ENCODE results near the gene GALNT9.
"Not testable (repeated sequence)": the region's sequence is repeated elsewhere in the genome, so short reads cannot be mapped to it uniquely, and the experiment has no call there.

Gene GALNT9

DNA sequence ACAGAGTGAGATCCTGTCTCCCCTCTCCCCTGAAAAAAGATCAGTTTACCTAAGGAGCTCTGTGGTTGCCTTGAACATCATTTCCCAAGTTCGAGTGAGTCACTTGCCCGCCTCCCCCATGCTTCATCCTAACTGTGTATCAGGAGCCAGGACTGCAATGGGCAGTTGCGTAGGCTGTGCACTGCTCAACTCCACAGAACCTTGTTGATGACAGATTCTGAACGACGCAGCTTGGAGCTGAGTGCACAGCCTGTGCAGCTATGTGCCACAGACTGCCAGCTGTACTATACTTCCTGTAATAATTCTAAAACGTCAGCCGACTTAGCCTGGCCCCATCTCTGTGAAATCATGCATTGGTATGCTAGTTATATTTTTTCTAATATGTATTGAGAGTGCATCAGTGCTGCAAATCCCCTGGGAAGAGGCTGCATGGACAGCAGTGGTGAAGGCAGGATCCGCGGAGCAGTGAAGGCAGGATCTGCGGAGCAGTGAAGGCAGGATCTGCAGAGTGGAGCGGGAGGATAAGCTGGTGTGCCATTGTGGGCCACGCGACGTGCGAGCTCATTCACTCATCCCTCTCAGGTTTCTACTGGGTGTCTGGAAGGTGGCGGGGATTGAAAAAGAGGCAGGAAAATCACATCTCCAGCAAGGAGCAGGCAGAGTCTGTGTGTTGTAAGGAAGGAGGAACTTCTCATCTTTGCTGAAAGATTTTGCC is 80.8 kb downstream of the GALNT9 start:
- no peak for DNase-seq (ENCODE audit: low read depth)

DNA sequence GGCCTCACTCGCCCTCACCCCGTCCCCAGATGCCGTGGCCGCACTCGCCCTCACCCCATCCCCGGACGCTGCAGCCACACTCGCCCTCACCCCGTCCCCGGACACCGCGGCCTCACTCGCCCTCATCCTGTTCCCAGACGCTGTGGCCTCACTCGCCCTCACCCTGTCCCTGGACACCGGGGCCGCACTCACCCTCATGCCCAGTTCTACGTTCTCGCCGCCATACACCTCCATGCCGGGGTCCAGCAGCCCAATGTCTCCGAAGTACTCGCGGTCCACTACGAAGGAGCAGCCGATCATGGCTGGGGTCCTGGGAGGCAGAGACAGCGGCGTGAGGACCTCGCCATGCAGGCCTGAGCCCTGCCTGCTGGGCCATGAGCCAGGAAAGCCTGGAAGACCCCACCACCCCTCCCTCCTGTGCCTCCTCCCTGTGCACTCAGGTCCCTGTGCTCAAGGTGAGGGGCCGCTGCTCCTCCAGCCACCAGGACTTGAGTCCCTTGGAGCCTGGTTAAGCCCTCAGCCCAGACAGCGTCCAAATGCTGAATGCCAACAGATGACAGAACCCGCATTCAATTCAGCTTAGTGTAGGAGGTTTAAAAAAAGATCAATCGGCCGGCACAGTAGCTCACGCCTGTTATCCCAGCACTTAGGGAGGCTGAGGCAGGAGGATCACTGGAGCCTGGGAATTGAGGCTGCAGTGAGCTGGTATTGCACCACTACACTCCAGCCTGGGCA is 81.5 kb downstream of the GALNT9 start:
- no peak for DNase-seq (ENCODE audit: low read depth)

DNA sequence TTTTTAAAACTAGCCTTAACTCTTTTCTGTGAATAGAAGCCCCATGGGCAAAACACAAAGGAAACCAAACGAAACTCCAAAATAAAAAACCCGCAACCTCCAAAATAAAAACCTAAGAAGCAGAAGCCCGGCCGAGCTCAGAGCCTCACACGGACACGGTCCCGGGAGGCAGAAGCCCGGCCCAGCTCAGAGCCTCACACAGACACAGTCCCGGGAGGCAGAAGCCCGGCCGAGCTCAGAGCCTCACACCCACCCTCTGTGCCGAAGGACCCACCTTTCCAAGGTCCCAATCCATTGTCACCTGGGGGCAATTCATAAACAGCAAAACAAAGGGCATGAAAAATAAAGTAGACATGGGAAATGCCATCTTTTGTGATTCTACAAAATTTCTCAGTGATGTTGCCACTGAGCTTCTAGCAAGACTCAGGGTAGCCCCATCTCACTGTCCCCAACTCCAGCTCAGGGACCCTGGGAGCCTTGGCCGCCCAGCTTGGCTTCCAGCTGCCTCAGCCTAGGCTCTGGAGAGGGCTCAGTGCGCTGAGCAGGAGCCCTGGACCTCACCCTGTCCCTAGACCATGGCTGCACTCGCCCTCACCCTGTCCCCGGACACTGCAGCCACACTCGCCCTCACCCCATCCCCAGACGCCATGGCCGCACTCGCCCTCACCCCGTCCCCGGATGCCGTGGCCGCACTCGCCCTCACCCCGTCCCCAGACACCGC is 82.2 kb downstream of the GALNT9 start:
- DNase-seq (ENCODE audit: low read depth), result no peak

DNA sequence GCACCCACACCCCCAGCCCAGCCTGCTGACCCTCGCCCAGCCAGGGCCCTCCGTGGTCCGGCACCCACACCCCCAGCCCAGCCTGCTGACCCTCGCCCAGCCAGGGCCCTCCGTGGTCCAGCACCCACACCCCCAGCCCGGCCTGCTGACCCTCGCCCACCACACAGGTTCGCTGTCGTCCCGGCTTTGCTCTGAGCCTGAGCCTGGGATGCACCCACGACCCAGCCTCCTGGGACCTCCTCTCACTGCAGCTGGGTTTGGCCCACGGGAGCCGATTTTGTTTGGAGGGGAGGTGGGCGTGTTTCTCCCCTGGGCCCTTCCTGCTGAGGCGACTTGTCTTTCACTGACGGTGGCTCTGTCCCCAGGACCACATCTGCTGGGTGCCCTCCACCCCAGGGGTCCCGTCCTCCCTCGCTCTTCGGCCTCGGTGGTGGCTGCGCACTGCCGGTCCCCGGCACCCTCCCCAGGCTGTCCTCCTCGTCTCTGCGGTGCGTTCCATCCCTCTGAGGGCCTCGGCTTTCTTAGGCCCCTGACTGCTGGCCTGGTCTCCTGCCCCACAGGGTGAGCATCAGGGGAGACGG is 83.8 kb downstream of the GALNT9 start:
- DNase-seq (ENCODE audit: low read depth), result no peak

DNA sequence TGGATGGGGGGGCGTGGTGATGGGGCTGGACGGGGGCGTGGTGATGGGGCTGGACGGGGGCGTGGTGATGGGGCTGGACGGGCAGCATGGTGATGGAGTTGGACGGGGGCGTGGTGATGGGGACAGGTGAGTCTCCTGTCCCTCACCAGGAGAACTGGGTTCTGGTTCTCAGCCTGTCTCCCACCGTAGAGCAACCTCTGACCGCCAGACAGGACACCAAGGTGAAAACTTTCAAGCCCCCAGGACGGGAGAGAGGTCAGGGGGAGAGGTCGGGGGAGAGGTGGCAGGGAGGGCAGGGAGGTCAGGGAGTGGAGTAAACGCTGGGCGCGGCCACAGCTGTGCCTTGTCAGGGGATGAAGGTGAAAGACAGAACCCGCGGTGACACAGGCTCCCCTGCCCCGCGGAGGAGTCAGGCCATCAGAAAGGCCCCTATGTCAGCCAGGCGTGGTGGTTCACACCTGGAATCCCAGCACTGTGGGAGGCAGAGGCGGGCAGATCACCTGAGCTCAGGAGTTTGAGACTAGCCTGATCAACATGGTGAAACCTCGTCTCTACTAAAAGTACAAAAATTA is 84.6 kb downstream of the GALNT9 start:
- DNase-seq (ENCODE audit: low read depth), result no peak

DNA sequence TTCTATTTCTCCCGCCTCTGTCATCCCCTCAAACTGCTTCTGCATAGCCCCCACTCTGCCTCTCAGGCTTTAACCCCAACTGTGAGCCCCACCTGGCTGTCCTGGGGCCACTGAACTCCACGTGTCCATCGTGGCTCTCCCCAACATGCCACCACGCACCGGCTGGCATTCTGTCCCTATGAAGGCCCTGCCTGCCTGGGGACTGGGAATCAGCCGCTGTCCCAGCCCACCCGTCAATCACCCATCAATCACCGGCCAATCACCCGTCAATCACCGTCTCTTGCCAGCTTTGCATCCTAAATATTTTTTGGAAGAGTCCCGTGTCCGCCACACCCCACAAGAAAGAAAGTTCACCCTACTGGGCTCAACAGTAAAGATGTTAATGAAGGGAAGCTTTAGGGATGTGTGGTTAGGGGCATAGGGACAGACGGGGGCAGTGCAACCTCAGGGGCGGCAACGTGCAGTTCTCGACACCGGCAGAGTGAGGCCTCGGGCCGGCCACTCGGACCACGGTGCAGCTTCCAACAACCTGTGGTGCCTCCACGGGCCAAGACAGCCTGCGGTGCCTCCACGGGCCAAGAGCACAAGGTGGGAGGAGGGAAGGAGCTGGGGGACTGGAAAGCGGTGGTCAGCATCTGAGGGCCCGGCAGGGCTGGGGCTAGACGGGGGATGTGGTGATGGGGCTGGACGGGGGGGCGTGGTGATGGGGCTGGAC is 85.6 kb downstream of the GALNT9 start:
- DNase-seq (ENCODE audit: low read depth), result no peak

DNA sequence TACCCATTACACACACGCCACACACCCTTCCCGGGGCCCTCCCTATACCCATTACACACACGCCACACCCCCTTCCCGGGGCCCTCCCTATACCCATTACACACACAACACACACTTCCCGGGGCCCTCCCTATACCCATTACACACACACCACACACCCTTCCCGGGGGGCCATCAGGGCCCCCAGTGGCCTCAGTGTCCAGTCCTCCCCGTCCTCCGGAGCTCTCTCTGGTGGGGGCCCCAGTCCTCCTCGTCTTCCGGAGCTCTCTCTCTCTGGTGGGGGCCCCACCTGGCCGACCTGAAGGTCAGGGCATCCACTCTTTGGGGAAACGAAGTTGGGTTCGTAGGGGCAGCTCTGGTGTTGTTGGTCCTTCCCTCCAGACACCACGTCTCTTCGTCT is 86.2 kb downstream of the GALNT9 start:
- not testable (repeated sequence) for DNase-seq (ENCODE audit: low read depth)

DNA sequence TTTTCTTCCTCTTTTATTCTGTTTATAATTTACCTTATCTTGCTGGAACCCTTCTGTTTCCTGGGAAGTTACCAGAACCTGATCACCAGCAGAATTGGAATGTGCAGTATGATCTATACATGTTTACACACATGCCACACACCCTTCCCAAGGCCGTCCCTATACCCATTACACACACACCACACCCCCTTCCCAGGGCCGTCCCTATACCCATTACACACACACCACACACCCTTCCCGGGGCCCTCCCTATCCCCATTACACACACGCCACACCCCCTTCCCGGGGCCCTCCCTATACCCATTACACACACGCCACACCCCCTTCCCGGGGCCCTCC is 88.8 kb downstream of the GALNT9 start:
- DNase-seq (ENCODE audit: low read depth), result not testable (repeated sequence)

DNA sequence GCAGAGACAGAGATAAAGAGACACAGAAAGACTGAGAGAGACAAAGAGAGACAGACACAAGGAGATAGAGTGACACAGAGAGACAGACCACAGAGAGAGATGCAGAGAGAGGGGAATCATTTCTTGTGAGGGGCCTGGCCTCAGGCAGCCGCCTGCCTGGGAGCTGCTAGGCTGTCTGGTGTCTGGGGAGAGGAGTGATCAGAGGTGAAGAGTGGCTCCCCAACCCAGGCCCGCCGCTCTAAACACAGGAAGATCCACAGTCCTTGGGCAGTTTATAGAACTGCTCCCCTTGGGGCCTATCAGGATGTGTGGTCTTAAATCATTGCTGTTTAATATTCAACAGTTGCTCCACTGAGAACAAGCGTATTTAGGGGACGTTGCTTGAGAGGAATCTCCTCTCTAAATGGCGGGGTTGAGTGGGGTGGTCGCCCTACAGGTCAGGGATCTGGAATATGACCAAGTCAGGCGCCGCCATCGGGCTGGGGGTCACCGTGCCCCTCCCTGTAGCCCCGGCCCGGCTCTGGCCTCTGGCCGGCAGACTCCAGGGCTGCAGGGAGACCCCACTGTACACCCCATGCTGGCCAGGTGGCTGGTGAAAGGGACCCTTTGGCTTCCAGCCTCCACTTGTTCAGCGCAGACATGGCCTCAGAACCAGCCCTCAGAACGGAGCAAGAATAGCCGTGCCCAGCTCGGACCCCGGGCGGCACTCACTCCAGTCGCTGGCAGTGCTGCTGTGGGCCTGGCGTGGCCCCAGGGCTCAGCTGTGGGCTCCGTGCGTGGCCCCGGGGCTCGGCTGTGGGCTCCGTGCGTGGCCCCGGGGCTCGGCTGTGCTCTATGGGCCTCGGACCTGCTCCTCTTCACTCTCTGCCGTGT is 89.4 kb downstream of the GALNT9 start:
- DNase-seq (ENCODE audit: low read depth), result no peak

DNA sequence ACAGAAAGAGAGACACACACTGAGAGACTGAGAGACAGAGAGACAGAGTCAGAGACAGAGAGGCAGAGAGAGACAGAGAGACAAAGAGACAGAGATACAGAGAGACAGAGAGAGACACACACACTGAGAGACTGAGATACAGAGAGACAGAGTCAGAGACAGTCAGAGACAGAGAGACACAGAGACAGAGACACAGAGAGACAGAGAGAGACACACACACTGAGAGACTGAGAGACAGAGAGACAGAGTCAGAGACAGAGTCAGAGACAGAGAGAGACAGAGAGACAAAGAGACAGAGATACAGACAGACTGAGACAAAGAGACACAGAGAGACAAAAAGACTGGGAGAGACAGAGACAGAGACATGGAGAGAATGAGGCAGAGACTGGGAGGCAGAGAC is 90.0 kb downstream of the GALNT9 start:
- DNase-seq (ENCODE audit: low read depth), result no peak

DNA sequence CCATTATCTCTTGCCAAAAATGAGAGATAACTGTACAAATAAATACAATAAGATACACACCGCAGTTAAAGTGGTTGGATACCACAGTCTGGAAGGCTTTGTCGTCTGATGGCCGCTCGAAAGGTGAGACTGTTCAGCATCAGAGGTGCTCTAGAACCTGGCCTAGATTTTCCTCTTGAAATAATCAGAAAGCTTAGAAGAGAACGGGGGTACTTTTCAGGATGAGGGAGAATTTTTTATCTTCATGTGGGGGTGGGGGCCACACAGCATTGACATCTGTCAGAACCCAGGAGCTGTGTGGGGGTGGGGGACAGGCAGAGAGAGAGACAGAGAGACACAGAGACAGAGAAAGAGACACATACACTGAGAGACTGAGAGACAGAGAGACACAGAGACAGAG is 90.5 kb downstream of the GALNT9 start:
- DNase-seq (ENCODE audit: low read depth), result no peak

DNA sequence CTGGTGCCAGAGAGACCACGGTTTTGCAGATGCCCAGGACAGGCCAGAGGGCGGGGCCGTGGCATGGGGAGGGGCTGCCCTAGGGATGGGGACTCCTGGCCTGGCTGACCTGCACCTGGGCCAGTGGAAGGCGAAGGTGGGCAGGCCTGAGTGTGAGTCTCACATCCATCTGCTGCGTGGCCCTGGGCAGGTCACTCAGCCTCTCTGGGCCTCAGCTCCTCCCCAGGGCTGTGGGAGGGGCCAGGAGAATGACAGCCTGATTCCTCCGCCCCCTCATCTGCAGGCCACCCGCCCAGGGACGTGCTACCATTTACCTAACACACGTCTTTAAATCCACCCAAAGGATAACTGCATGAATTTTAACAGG is 90.9 kb downstream of the GALNT9 start:
- no peak for DNase-seq (ENCODE audit: low read depth)

DNA sequence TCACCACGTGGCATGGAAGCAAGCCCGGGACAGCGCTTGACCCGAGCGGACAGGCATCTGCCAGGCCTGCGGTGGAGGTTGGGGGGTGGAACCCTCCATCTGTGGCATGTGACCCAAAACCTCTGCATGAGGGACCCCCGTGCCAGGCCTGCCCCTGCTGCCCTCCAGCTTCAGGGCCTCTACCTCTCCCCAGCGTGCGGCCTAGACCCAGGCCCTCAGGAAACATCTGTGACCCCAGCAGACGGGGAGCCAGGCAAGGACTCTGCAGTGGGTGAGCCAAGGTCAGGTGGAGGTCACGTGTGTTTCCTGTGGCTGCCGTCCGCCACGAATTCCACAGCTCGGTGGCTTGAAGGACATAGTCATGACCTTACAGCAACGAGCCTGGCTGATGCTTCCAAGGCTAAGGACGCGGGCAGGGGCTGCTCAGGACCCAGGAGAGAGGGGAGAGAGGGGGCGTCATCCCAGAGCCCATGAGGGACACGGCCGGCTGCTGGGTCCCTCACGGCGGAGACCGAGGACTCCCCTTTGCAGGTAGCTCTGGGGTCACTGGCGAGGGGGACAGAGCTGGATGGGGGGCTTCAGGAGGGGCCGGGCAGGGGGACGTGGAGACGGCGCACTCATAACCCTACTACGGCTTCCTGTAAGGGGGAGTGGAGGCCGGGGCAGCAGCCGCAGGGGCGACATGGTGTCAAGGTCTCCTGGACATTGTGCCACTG is 91.5 kb downstream of the GALNT9 start:
- DNase-seq (ENCODE audit: low read depth), result no peak

DNA sequence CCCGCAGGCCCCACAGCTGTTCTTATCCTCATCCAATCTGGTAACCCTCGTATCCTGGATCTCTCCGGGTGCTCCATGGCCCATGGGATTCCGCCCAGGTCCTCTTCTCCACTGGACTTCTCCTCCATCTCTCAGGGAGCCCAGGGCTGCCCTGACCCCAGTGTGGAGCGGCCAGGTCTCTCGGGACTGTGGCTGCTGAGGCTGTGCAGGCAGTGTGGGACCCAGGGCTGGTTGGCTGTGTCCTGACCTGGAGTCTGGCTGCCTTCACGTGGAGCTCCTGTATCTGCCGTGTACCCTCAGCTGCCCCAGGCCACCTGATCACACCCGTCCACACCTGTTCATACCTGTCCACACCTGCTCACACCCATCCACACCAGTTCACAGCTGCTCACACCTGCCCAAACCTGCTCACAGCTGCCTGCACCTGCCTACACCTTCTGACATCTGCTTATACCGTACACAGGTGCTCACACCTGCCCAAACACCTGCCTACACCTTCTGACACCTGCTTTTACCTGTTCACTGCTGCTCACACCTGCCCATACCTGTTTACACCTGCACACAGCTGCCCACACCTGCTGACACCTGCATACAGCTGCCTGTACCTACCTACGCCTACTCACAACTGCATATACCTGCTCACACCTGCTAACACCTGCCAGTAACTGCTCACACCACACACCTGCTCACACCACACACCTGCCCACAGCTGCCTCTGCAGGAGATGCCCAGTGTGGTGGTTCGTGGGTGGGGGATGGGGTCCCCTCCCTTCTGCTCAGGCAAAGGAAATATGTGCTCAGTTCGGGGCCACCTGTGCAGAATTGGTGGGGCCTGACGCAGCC is 92.2 kb downstream of the GALNT9 start:
- DNase-seq (ENCODE audit: low read depth), result no peak

DNA sequence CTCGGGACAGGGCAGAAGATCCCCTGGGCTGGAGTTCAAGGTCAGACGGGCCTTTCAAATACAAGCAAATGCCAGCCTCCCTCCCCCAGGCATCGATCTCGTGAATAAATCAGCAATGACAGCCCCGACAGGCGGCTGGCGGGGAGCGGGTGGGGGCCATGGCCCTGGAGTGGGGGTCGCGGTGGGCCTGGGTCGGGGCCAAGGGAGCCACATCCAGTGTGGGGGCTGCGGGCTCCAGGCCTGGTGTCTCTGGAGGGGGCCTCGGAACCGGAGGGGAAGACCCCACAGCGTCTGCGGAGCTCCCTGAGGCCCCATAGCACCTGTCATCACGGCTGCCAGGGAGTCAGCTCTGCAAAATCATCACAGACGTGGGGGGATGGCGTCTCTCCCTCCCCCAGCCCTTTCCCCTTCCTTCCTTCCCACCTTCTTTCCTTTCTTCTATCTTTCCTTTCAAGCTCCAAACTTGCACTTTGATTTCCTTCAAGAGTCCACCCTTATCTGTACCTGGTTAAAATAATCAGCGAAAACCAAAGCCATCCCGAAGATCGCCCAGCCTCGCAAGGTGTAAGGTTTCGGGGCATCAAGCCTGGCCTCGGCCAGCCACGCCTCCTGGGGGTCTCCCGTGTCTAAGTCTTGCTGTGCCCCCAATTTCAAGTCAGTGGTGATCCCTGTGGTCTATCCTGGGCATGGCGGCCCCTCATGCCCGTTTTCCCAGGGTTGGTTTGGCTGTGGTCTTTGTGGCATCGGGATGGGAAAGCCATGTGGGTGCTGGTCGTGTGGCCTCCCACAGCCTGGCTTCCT is 93.1 kb downstream of the GALNT9 start:
- DNase-seq (ENCODE audit: low read depth), result no peak

DNA sequence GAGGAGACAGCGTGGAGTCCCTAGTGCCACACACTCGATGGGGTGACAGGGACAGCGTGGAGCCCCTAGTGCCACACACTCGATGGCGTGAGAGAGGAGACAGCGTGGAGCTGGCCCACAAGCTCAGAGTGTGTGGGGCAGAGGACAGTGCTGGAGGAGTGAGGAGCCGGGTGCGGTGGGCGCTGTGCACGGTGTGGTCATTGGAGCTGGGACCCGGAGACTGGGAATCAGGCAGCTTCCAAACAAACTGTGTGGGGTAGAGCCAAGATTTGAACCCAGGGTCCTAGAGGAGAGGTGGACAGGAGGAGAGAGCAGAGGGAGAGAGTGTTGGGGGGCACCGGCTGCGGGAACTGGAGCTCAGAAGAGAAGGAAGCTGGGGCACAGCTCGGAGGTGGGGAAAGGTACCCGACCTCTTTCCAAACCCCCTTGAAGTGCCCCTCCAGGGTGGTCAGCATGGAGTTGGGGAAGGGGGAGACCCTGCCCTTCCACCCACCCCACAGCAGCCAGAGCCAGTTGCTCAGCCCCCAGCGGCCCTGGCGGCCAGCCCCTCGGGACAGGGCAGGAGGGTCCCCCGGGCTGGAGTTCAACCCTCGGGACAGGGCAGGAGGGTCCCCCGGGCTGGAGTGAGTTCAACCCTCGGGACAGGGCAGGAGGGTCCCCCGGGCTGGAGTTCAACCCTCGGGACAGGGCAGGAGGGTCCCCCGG is 94.1 kb downstream of the GALNT9 start:
- DNase-seq (ENCODE audit: low read depth), result no peak

DNA sequence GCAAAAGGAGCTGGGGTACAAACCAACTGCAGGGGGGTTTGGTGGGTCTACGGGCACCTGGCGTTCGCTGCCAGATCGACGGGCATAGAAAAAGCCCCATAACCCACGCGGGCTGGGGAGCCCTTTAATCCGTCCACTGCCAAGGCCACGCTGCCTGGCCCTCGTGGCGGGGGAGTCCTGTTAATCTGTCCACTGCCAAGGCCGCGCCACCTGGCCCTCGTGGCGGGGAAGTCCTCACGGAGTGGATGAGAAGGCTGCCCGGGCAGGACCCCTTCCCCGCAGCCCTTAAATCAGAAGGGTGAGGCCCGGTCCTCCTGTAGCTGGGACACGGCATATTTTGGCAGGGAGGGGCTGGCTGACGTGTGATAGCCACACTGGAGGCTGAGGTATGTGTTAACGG is 99.0 kb downstream of the GALNT9 start:
- no peak for DNase-seq (ENCODE audit: low read depth)

DNA sequence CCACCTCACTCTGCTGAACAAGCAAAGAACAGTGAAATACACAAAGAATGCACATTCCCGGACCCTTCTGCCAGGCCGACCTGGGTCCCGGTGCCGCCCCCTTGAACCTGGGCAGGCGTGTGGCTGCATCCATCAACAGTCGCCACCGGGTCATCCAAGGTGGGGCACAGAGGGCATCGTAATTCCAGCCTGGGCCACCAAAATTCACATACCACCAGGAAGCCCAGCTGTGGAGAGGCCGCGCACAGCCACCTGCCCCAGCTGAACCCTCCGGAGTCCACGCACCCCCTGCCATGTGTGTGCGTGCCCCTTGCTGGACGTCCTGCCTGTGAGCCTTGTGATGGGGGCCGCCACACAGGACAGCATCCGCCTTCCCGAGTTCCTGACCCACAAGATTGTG is 99.5 kb downstream of the GALNT9 start:
- no peak for DNase-seq (ENCODE audit: low read depth)

Data from T-helper 22 cell (primary cell).